H1 (cell line): ENCODE results near the gene HNRNPU. TPM values are rescaled to one million over a fixed set of nuclear protein-coding genes. Genes with fewer than 3 reads are reported as not detected.
A peak's percentile ranks its signal among the peaks of the same experiment; 100 is the strongest.

Experiments
- ATF3 ChIP-seq: IDR thresholded peaks from 2 replicates; pipeline ENCODE4 v1.6.1; 2011; ENCODE audit warnings: low read depth, mild to moderate bottlenecking, low read length; ENCODE audit not compliant: insufficient read depth
- PHF8 ChIP-seq: fragments of 200-600 bp; sonication (generic); conservative IDR thresholded peaks from 2 replicates; pipeline ENCODE4 v1.7.1; 2012; ENCODE audit warnings: low read depth, mild to moderate bottlenecking, inconsistent platforms, low read length, moderate library complexity
- polyA plus RNA-seq, 7 experiments: library from polyadenylated mRNA; depleted of rRNA in 3 of 7; stranded (reverse) in 5 of 7; unstranded in 2 of 7; fragments of >200 nt in 5 of 7; fragments of 200-250 nt in 2 of 7; gene quantifications; 1 replicate in 5 of 7; 2 replicates in 1 of 7; 4 replicates in 1 of 7; pipeline versions ENCODE4 v1.2.1 to v1.2.3, GENCODE V29; 2011 to 2013; ENCODE audit warnings: missing spikeins in 2 of 7, mixed read lengths in 2 of 7
- total RNA-seq: library from RNA; stranded (reverse); fragmentation: NEBNext Ultra II Directional; extraction: Animal tissue kit (Norgen Biotek cat#: 25700); gene quantifications from 2 replicates; pipeline ENCODE4 v1.2.1, GENCODE V29; 2021

HNRNPU gene
- total and polyA plus RNA-seq, 2 of the 8 experiments (the other 6 are each of a cell fraction or from before 2014, with no cell fraction given): 95.6 to 606 TPM

GRCh38 chr1:244863491-244864252 is 671 bp downstream of the HNRNPU start (continued):
- TF ChIP-seq ATF3: no peak
- TF ChIP-seq PHF8: peak; percentile 62; the same call in 1 of the 2 replicates
